Transverse colon (tissue), 4 donors: ENCODE results near the gene SPP1.

Experiments used
- CTCF ChIP-seq, 5 experiments: fragments of 200-600 bp in 3 of 5; fragments of 450-650 bp in 2 of 5; sonication (generic) in 3 of 5; IDR thresholded peaks; 1 replicate in 2 of 5; 2 replicates in 3 of 5; pipeline ENCODE4 v1.5.1; 2016 to 2017; ENCODE audit warnings: antibody characterized with exemption in 5 of 5, inconsistent platforms in 3 of 5, mild to moderate bottlenecking in 2 of 5, moderate library complexity in 1 of 5
- POLR2AphosphoS5 ChIP-seq, 3 donors: sonication (generic); formaldehyde crosslinking; IDR thresholded peaks; one replicate each; pipeline ENCODE4 v1.6.1; 2016; ENCODE audit warnings: antibody characterized with exemption in 3 of 3

- TF ChIP-seq CTCF (IDR thresholded peaks at IDR 0.05) (no peak), POLR2AphosphoS5 (IDR thresholded peaks at IDR 0.05) (no peak)
Measured at GRCh38 chr4:87953826-87954225, 21.7 kb upstream of the SPP1 start.
